A549 (cell line): ENCODE measurements around the gene ANKFN1. TPM values are rescaled to one million over a fixed set of nuclear protein-coding genes. Genes with fewer than 3 reads are reported as not detected.

Source experiments
- ATAC-seq, 2 experiments: fragments of 200-7000 bp in 1 of 2; fragments of >200 bp in 1 of 2; cut with Nextera tagmentation in 1 of 2; cut with Tn5 transposase in 1 of 2; 3 replicates each; pipeline versions ENCODE4 v1.8.0 to v1.9.1; 2018 to 2020; ENCODE audit warnings: mild to moderate bottlenecking in 1 of 2, moderate library complexity in 1 of 2
- CTCF ChIA-PET: fragments of 300-600 bp; sonication (Branson Sonifier 250); formaldehyde crosslinking; extraction: SDS; loops from one replicate; lab custom pipeline; 2021; ENCODE audit warnings: antibody characterized with exemption, inconsistent platforms; lab: Yijun Ruan, JAX
- POLR2A ChIA-PET: fragments of 350-600 bp; formaldehyde crosslinking; extraction: SDS; loops from one replicate; lab custom pipeline; 2021; ENCODE audit warnings: antibody characterized with exemption, inconsistent platforms; lab: Yijun Ruan, JAX
- DNase-seq, 2 experiments: peaks; one replicate each; pipeline versions ENCODE4 v3.0.0 to v3.0.0-alpha.2; 2011 to 2016; ENCODE audit warnings: low read depth in 1 of 2, low spot score in 1 of 2
- FAIRE-seq: peaks from 2 replicates; lab custom pipeline; 2011; peaks lifted over from hg19 to GRCh38; lab: Jason Lieb, UNC
- H3K27ac ChIP-seq, 2 experiments: fragments of >200 bp; sonication (Bioruptor Twin); formaldehyde crosslinking; 3 replicates each; pipeline ENCODE4 v1.5.1; 2016 to 2017
- H3K4me1 ChIP-seq: fragments of >200 bp; sonication (Bioruptor Twin); formaldehyde crosslinking; 3 replicates; pipeline ENCODE4 v1.6.1; 2016
- H3K4me2 ChIP-seq: fragments of >200 bp; sonication (Bioruptor Twin); formaldehyde crosslinking; 3 replicates; pipeline ENCODE4 v1.6.1; 2016
- H3K4me3 ChIP-seq: fragments of >200 bp; sonication (Bioruptor Twin); formaldehyde crosslinking; 3 replicates; pipeline ENCODE4 v1.5.1; 2016
- H3K9me3 ChIP-seq: fragments of >200 bp; sonication (Bioruptor Twin); formaldehyde crosslinking; 3 replicates; pipeline ENCODE4 v1.6.1; 2016
- ATOH8 ChIP-seq: fragments of 250-450 bp; sonication (Bioruptor Pico); IDR thresholded peaks from 2 replicates; pipeline ENCODE4 v1.5.0; 2020; ENCODE audit warnings: low read depth, mild to moderate bottlenecking, moderate library complexity
- CBX2 ChIP-seq: fragments of 200-600 bp; sonication (generic); IDR thresholded peaks from 2 replicates; pipeline ENCODE4 v1.6.1; 2016; ENCODE audit warnings: low read depth, mild to moderate bottlenecking, borderline replicate concordance
- CTCF ChIP-seq: fragments of >200 bp; sonication (Bioruptor Twin); formaldehyde crosslinking; IDR thresholded peaks from 3 replicates; pipeline ENCODE4 v1.5.1; 2016
- ELK1 ChIP-seq: fragments of 150-350 bp; IDR thresholded peaks from 2 replicates; pipeline ENCODE4 v1.6.1; 2014; ENCODE audit warnings: low read depth, mild to moderate bottlenecking, low read length
- KDM1A ChIP-seq: fragments of 200-600 bp; sonication (generic); IDR thresholded peaks from 2 replicates; pipeline ENCODE4 v1.6.1; 2016; ENCODE audit warnings: low read depth, mild to moderate bottlenecking
- MAFK ChIP-seq: fragments of 450-650 bp; IDR thresholded peaks from 2 replicates; pipeline ENCODE4 v1.6.1; 2014; ENCODE audit not compliant: partially characterized antibody
- MAX ChIP-seq: IDR thresholded peaks from 2 replicates; pipeline ENCODE4 v1.6.1; 2012
- POLR2A ChIP-seq: IDR thresholded peaks from 2 replicates; pipeline ENCODE4 v1.6.1; 2012; ENCODE audit warnings: mild to moderate bottlenecking, low read length
- POLR2AphosphoS2 ChIP-seq: conservative IDR thresholded peaks from 2 replicates; pipeline ENCODE4 v1.6.1; 2012; ENCODE audit warnings: low read length, improper control_type of control experiment, inconsistent platforms
- RAD21 ChIP-seq, 2 experiments: fragments of >200 bp in 1 of 2; sonication (Bioruptor Twin) in 1 of 2; formaldehyde crosslinking in 1 of 2; IDR thresholded peaks in 1 of 2; conservative IDR thresholded peaks in 1 of 2; 2 replicates in 1 of 2; 3 replicates in 1 of 2; pipeline ENCODE4 v1.6.1; 2012 to 2018; ENCODE audit warnings: inconsistent platforms in 1 of 2
- RCOR1 ChIP-seq: fragments of 150-350 bp; IDR thresholded peaks from 2 replicates; pipeline ENCODE4 v1.6.1; 2014; ENCODE audit warnings: antibody characterized with exemption, low read length, low read depth
- RFX5 ChIP-seq: fragments of 450-650 bp; IDR thresholded peaks from 2 replicates; pipeline ENCODE4 v1.7.1; 2014; ENCODE audit warnings: antibody characterized with exemption, mild to moderate bottlenecking, moderate library complexity
- RNF2 ChIP-seq: fragments of 200-600 bp; sonication (generic); IDR thresholded peaks from 2 replicates; pipeline ENCODE4 v1.6.1; 2016; ENCODE audit warnings: low read depth, mild to moderate bottlenecking, antibody characterized with exemption, moderate library complexity, borderline replicate concordance
- SMC3 ChIP-seq: fragments of >200 bp; sonication (Bioruptor Twin); formaldehyde crosslinking; IDR thresholded peaks from 3 replicates; pipeline ENCODE4 v1.6.1; 2018; ENCODE audit warnings: inconsistent platforms
- SREBF2 ChIP-seq: fragments of 450-650 bp; IDR thresholded peaks from 2 replicates; pipeline ENCODE4 v1.6.1; 2014; ENCODE audit warnings: mild to moderate bottlenecking, moderate library complexity
- TFCP2L1 ChIP-seq: fragments of 250-450 bp; sonication (Bioruptor Pico); IDR thresholded peaks from 2 replicates; pipeline ENCODE4 v1.5.0; 2021; ENCODE audit warnings: mild to moderate bottlenecking
- TP53 ChIP-seq: fragments of 250-450 bp; sonication (Bioruptor Pico); IDR thresholded peaks from 2 replicates; pipeline ENCODE4 v1.5.0; 2021; ENCODE audit warnings: mild to moderate bottlenecking, moderate library complexity
- USF2 ChIP-seq: fragments of 450-650 bp; IDR thresholded peaks from 2 replicates; pipeline ENCODE4 v1.6.1; 2014; ENCODE audit warnings: antibody characterized with exemption
- ZC3H11A ChIP-seq: fragments of 450-650 bp; IDR thresholded peaks from 2 replicates; pipeline ENCODE4 v1.6.1; 2014; ENCODE audit warnings: antibody characterized with exemption, mild to moderate bottlenecking
- WGBS: methylation state at CpG from one replicate; pipeline ENCODE4 v1.1.6; 2017; ENCODE audit errors: missing lambda C conversion rate; 5-methylcytosine and 5-hydroxymethylcytosine counted together
- polyA plus RNA-seq, 4 experiments: library from polyadenylated mRNA; depleted of rRNA in 3 of 4; stranded (reverse); fragments of >200 nt; fragmentation: RNase III in 1 of 4; extraction: RNeasy Plus Mini Kit Qiagen cat#74134 plus additional on column Dnase treatment in 1 of 4; gene quantifications; 2 replicates in 3 of 4; 3 replicates in 1 of 4; pipeline ENCODE4 v1.2.3, GENCODE V29; 2011 to 2017

ANKFN1 gene
- polyA plus RNA-seq, 2 of the 4 experiments (the other 2 are of a cell fraction) = 0.37 TPM; not detected in 1

- TF ChIP-seq RAD21 (conservative IDR thresholded peaks at IDR 0.05 in 1 of 2, IDR thresholded peaks at IDR 0.05 in 1 of 2) (peak; percentile 75 to 79), SMC3 (peak; percentile 50), ELK1 (no peak), CTCF (peak; percentile 68)
- Histone ChIP-seq H3K27ac (no peak overlapping the region), H3K9me3 (no peaks in the 10 kb centered on the region), H3K4me1 (no peaks in the 10 kb centered on the region), H3K4me3 (no peak overlapping the region), H3K4me2 (no peak overlapping the region)
- ChIA-PET POLR2A (no interaction called here), CTCF (interaction anchor here (0.6 to 2.2 kb wide), 25 partner anchors 9 to 793 kb away, joined by 3 to 8 read pairs (median 3); no protein-coding TSS in a partner anchor)
- FAIRE-seq (peak; percentile 13), ATAC-seq (peak; percentile 74 to 89; a peak in 4 of 6 replicates), DNase-seq (peak; percentile 41 to 64)
- WGBS = 4% methylated on average over 3 of the region's 3 CpGs
Measured at GRCh38 chr17:56319531-56319930, 166.3 kb downstream of the ANKFN1 start.

GRCh38 chr17:56320443-56320842 is 167.2 kb downstream of the ANKFN1 start:
- CTCF ChIA-PET = interaction anchor here (0.9 to 2.2 kb wide), 13 partner anchors 10 to 794 kb away, joined by 3 to 8 read pairs (median 4); no protein-coding TSS in a partner anchor
- no peak overlapping the region for H3K4me2 ChIP-seq
- no peak for TF ChIP-seq TP53 (CRISPR knock-in tag)
- no peak for TF ChIP-seq CBX2
- no peak for TF ChIP-seq ELK1
- TF ChIP-seq, all 56 proteins: peak for 0
- H3K9me3 ChIP-seq = no peaks in the 10 kb centered on the region
- POLR2A ChIA-PET = no interaction called here
- H3K4me1 ChIP-seq = no peaks in the 10 kb centered on the region
- H3K4me3 ChIP-seq = no peak overlapping the region
- no peak for ATAC-seq
- no peak overlapping the region for H3K27ac ChIP-seq
- 7% methylated on average over 7 of the region's 7 CpGs for WGBS
- no peak for DNase-seq
- no peak for FAIRE-seq

GRCh38 chr17:56322991-56323390 is 169.7 kb downstream of the ANKFN1 start:
- Histone ChIP-seq H3K4me3 (no peak overlapping the region), H3K4me1 (no peaks in the 10 kb centered on the region), H3K9me3 (no peaks in the 10 kb centered on the region), H3K27ac (no peak overlapping the region), H3K4me2 (no peak overlapping the region)
- TF ChIP-seq MAFK = no peak
- no peak for TF ChIP-seq RNF2
- TF ChIP-seq RAD21 (conservative IDR thresholded peaks at IDR 0.05 in 1 of 2, IDR thresholded peaks at IDR 0.05 in 1 of 2) = no peak
- TF ChIP-seq ZC3H11A = no peak
- DNase-seq (no peak), FAIRE-seq (no peak), ATAC-seq (no peak)
- WGBS = 5% methylated on average over 2 of the region's 2 CpGs
- POLR2A ChIA-PET = no interaction called here
- CTCF ChIA-PET = no interaction called here

- Histone ChIP-seq H3K4me2 (no peak overlapping the region), H3K9me3 (no peaks in the 10 kb centered on the region), H3K27ac (no peak overlapping the region), H3K4me1 (no peaks in the 10 kb centered on the region), H3K4me3 (no peak overlapping the region)
- DNase-seq = no peak
- CTCF ChIA-PET = no interaction called here
- POLR2A ChIA-PET = no interaction called here
- no peak for FAIRE-seq
- ATAC-seq = no peak
- 12% methylated on average over 3 of the region's 3 CpGs for WGBS
- TF ChIP-seq TFCP2L1 (CRISPR knock-in tag) (no peak), MAX (no peak), POLR2AphosphoS2 (no peak), KDM1A (no peak), RFX5 (no peak), MAFK (no peak), USF2 (no peak), CTCF (no peak), POLR2A (no peak), RCOR1 (no peak), ZC3H11A (no peak), ELK1 (no peak), TP53 (CRISPR knock-in tag) (no peak), SREBF2 (no peak), ATOH8 (CRISPR knock-in tag) (no peak)
Measured at GRCh38 chr17:56324676-56325075, 171.4 kb downstream of the ANKFN1 start.
